HG03139 (cell line): ENCODE results near the gene NELFB.

ENCODE experiments used
- ATAC-seq: cut with Tn5 transposase; IDR thresholded peaks from one replicate; pipeline ENCODE4 v1.9.1; 2021; ENCODE audit not compliant: unreplicated experiment

Gene NELFB

GRCh38 chr9:137254624-137255447 lies at the start of gene NELFB:
Gene NELFB (plus strand): TSS chr9:137255327.
- ATAC-seq = peak; percentile 70

DNA sequence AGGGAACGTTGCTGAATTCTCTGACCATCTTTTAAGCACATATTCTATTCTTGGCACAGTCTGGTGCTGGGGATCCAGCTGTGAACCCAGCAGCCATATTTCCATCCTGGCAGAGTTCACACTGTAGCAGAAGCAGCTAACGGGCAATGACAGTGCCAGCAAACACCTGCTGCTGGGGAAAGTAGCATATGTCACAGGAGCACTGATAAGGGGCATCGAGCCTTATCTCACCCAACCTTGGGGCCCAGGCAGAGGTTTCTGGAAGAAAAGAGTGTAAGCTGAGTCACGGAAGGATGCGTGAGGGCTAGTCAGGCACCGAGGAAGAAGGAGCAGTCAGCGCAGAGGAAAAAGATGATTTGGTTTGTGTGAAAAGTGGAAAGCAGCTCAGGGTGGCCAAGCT lies 48.5 kb upstream of the NELFB start:
- no peak for ATAC-seq

DNA sequence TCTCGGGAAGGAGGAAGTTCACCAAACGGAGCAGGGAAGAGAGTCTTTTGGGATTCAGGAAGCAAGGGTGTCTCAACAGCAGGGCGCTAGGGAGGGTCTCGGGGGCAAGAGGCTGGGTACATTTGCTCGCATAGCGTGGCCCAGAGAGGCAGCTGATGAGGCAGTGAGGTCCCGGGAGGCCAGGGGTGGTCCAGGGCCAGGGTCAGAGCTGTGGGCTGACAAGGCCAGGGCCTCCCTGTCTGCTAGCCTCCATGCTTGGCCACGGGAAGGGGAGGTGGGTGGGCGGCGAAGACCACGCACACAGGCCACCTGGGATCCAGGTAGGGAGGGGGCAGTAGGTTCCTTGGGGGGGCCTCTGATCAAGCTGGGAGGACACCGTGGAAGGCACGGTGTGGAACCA lies 43.6 kb upstream of the NELFB start:
- no peak for ATAC-seq

DNA sequence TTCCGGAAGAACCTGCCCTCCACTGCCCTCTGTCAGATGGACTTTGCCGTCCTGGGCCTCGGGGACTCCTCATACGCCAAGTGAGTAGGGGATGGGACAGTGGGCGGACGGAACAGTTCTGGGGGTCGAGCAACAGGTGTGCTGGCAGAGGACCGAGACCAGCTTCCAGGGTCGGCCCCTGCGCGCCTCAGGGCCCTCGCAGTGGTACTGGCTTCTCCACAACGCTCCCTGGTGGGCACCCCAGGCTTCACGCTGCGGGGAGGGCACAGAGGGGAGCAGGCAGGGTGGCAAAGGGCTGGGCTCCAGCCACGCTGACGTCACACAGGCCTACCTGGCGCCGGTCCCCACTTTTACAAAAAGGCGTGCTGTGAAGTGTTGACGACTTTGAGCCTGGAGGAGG lies 42.6 kb upstream of the NELFB start:
- ATAC-seq = no peak

DNA sequence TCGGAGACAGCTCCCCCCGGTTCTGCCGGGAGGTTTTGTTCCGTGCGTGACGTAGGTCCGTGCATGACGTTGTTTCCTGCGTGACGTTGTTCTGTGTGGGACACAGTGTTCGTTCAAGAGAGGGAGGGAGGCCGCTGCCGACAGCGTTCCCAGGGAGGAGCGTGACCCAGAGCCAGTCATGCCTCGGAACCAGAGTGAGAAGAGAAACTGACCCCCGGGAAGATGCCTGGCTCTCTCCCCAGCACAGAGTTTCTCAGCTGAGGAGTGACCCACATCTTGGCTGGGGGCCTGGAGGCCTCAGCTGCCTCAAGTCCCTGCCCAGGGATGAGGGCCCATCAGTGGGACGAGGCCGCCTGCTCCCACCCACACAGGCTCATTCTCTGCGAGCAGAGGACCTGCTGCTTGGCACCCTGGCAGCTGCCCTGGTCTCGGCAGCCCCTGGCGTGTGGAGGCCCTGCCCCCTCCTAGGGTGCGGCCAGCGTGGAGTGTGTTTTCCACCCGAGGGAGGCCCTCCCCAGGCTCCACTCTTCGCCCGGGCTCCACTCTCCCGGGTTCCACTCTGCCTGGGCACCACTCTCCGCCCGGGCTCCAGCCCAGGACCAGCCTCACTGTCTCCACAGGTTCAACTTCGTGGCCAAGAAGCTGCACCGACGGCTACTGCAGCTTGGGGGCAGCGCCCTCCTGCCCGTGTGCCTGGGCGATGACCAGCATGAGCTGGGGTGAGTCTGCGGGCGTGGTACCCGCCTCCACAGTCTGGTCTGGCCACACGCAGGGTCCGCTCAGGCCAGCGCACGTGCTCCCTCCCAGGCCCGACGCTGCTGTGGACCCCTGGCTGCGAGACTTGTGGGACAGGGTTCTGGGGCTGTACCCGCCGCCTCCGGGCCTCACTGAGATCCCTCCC lies 41.7 kb upstream of the NELFB start:
- no peak for ATAC-seq

DNA sequence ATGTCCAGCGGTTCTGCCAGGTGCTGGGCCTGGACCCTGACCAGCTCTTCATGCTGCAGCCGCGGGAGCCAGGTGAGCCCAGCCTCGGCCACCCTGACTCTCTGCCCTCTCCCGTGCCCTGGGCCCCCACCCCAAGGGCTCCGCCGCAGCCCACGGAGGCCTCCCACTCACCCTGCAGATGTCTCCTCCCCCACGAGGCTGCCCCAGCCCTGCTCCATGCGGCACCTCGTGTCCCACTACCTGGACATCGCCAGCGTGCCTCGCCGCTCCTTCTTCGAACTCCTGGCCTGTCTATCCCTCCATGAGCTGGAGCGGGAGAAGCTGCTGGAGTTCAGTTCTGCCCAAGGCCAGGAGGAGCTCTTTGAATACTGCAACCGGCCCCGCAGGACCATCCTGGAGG lies 40.5 kb upstream of the NELFB start:
- no peak for ATAC-seq

GRCh38 chr9:137215196-137215986 lies 39.7 kb upstream of the NELFB start:
- no peak for ATAC-seq

DNA sequence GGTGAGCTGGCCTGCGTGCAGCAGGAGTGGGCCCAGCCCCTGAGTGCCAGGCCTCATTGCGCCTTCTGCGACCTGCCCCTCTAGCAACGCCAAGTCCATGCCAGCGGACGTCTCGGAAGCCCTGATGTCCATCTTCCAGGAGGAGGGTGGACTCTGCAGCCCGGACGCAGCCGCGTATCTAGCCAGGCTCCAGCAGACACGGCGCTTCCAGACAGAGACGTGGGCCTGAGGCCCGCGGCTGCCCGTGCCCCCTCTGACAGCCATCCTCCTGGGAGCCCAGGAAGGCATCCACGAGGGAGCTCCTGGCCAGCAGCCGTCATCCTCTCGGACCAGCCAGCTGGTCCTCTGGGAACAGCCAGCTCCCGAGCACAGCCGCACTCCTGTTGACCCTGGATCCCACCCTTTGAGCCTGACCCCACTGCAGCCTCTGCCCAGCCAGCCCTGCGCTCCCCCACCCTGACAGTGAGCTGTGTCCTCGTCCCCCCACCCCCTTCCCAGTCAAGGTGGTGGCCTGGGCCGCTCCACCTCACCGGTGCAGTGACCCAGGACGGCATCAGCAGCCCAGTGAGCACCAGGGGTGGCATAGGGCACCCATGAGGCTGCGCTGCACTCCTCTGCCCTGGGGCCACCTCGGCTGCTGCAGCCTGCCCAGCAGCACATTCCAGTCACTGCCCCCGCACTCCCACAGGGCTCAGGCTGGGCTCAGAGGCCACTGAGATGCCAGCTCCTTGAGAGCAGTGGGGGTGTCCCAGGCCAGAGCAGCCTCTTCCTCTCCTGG lies 38.8 kb upstream of the NELFB start:
- ATAC-seq = no peak

DNA sequence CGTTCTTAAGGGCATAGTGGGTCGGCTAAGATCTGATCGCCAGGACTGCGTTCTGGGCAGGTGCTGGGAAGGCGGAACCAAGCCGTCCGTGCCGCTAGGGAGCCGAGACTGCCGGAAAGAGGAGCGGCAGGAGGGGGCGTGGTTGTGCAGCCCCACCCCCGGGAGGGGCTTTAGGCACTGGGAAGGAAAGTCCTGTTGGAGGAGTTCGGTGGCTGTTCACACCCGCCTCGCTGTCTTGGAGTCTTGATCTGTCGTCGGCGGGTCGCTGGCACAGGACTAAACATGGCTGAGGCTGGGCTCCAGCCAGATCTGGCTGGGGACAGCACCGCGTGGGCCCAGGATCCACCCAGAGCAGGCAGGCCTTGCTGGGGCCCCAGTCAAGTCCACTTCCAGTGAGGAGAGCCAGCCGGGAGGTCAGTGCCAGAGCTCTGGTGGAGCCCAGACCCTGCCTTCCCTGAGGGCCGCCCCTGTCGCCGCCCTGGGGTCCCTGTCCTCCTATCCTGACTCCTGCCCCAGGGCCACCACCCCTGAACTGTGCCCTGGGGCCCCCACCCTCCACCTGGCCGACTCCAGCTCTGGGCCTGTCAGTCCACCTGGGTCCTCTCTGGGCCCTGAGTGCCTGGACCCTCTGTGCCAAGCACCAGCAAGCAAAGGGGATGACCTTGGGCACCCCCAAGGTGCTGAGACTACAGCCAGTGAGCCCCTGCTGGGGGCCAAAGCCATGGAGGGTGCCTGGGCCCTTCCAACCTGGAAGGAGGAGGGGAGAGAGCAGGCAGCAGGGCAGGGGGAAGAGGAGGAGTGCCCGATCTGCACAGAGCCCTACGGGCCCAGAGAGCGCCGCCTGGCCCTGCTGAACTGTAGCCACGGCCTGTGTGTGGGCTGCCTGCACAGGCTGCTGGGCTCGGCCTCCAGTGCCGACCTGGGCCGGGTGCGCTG lies 37.6 kb upstream of the NELFB start:
- ATAC-seq = no peak

- no peak for ATAC-seq
Measured at GRCh38 chr9:137218212-137218753, 36.8 kb upstream of the NELFB start.

GRCh38 chr9:137218754-137219271 lies 36.3 kb upstream of the NELFB start:
- no peak for ATAC-seq

DNA sequence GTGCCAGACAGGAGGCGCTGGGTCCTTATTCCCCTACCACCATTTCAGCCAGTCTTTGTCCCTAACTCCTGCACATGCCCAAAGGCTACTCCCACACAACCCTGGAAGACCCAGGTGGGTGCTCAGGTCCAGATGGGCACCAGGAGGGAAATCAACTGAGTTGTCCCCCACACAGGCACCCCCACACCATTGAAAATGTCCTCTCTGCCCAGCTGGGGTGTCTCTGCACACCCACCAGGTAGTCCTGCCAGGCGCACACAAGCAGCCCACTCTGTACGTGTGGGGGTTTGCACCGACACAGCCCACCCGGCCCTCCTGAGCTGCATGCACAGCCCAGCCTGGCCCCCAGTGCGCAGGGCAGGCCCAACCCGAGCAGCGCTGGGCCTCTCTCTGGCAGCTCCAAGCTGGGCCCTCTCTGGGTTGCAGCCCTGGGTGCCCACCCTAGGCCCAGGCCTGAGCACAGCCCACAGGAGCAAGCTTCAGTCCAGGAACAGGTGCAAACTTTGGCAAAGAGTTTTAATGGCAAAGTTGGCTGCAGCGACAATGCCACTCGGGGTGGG lies 35.3 kb upstream of the NELFB start:
- no peak for ATAC-seq

GRCh38 chr9:137220317-137221094 lies 34.6 kb upstream of the NELFB start:
- ATAC-seq = no peak

DNA sequence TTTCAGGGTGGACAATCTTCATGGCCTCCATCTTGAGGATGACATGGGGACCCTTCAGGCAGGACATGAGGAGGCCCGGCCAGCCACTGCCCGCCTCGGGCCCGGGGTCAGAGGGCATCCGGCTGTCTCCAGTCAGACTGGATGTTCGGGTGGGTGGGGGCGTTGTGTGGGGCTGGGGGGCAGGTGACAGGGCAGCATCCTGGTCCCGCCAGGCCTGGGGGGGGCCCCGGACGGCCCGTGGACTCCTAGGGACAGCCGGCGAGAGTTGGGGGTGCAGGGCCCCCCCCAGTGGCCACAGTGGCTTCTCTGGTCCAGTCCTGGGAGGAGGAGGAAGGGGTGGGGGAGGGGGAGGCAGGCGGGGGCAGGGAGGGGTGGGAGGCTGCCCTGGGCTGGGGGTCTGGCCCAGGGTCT lies 34.0 kb upstream of the NELFB start:
- no peak for ATAC-seq

- ATAC-seq = no peak
Measured at GRCh38 chr9:137221506-137222111, 33.5 kb upstream of the NELFB start.

- ATAC-seq = no peak
Measured at GRCh38 chr9:137222190-137223077, 32.7 kb upstream of the NELFB start, which contains the start of gene RNF208. Gene RNF208 (minus strand): TSS chr9:137222240. CDS start chr9:137221212, 1,028 bp downstream.
